ENCODE results near the gene EFCAB6.

EFCAB6 gene

DNA sequence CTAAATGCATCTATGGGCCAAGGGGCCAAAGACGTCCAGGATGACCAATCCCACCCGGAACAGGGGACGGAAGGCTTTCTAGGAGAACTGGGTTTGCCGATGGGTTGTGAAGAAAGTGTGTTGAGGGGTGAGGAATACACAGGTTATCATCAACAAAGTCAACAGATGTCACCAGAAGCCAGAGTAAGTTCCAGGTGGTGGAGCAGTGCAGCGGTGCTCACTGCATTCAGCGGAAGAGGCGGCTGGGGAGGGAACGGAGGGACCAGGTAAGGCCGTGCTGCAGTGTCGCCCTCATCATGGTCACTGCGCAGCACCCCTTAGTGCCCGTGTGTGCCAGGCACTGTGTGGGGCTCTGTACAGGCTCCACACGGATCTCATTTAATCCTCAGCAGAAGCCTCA is 176.0 kb downstream of the EFCAB6 start:
- H2AFZ ChIP-seq (ENCODE audit: low read length), result no peak overlapping the region
- H3K79me2 ChIP-seq (ENCODE audit: insufficient read depth, low read length), result no peaks in the 10 kb centered on the region
- no peaks in the 10 kb centered on the region for H3K27me3 ChIP-seq (ENCODE audit: insufficient read depth, low read length, poor library complexity, severe bottlenecking)
- H3K9ac ChIP-seq (ENCODE audit: low read depth, low read length, poor library complexity, severe bottlenecking), result no peak overlapping the region
- H3K36me3 ChIP-seq (ENCODE audit: insufficient read depth, low read length), result no peaks in the 10 kb centered on the region
- TF ChIP-seq EZH2phosphoT487 (IDR thresholded peaks at IDR 0.05; ENCODE audit: borderline replicate concordance) (no peak), CTCF (conservative IDR thresholded peaks at IDR 0.05; ENCODE audit: low read length) (no peak)
- no peaks in the 10 kb centered on the region for H4K20me1 ChIP-seq (ENCODE audit: insufficient read depth, low read length, poor library complexity, severe bottlenecking)
- H3K4me3 ChIP-seq (ENCODE audit: low read length, poor library complexity, severe bottlenecking), result no peak overlapping the region
- peaks cover 10% of the 10 kb centered on the region; the same call in 1 of the 2 replicates for H3K9me3 ChIP-seq (ENCODE audit: insufficient read depth, low read depth, low read length)
- H3K4me2 ChIP-seq (ENCODE audit: low read depth, low read length, poor library complexity, severe bottlenecking), result no peak overlapping the region
- no peaks in the 10 kb centered on the region for H3K4me1 ChIP-seq (ENCODE audit: insufficient read depth, low read length, poor library complexity, severe bottlenecking)
- H3F3A ChIP-seq (ENCODE audit: low read depth), result no peaks in the 10 kb centered on the region
- H3K9me2 ChIP-seq (replicated peaks; ENCODE audit: low read depth, low read length), result no peaks in the 10 kb centered on the region

DNA sequence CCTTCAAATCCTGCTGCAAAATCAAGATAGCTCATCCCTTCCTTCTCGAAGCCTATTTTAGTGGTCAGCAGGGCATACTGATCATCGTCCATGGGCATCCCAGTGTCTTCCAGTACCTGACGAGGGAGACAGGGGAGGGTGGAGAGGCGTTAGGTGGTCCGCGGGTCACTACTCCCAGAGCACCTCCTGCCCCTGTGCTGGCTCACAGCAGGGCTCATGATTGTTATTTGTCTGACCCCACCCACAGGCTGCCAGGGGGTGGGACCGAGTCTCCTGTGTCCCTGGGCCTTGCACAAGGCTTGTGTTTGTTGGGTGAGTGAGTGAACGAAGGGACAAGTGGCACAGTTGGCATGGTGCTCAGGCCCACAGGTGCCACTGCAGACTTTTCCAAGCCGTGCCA is 177.0 kb downstream of the EFCAB6 start:
- no peak for TF ChIP-seq CTCF (conservative IDR thresholded peaks at IDR 0.05; ENCODE audit: low read length)
- TF ChIP-seq EZH2phosphoT487 (IDR thresholded peaks at IDR 0.05; ENCODE audit: borderline replicate concordance), result no peak
- H3K4me3 ChIP-seq (ENCODE audit: low read length, poor library complexity, severe bottlenecking), result no peak overlapping the region
- no peaks in the 10 kb centered on the region for H3K36me3 ChIP-seq (ENCODE audit: insufficient read depth, low read length)
- no peaks in the 10 kb centered on the region for H3K4me1 ChIP-seq (ENCODE audit: insufficient read depth, low read length, poor library complexity, severe bottlenecking)
- H3K4me2 ChIP-seq (ENCODE audit: low read depth, low read length, poor library complexity, severe bottlenecking), result no peak overlapping the region
- H3F3A ChIP-seq (ENCODE audit: low read depth), result no peaks in the 10 kb centered on the region
- no peak overlapping the region for H3K9ac ChIP-seq (ENCODE audit: low read depth, low read length, poor library complexity, severe bottlenecking)
- H3K27me3 ChIP-seq (ENCODE audit: insufficient read depth, low read length, poor library complexity, severe bottlenecking), result no peaks in the 10 kb centered on the region
- H3K9me2 ChIP-seq (replicated peaks; ENCODE audit: low read depth, low read length), result no peaks in the 10 kb centered on the region
- no peak overlapping the region for H2AFZ ChIP-seq (ENCODE audit: low read length)
- H3K9me3 ChIP-seq (ENCODE audit: insufficient read depth, low read depth, low read length), result peaks cover 10% of the 10 kb centered on the region; the same call in 1 of the 2 replicates
- H3K79me2 ChIP-seq (ENCODE audit: insufficient read depth, low read length), result no peaks in the 10 kb centered on the region
- no peaks in the 10 kb centered on the region for H4K20me1 ChIP-seq (ENCODE audit: insufficient read depth, low read length, poor library complexity, severe bottlenecking)

DNA sequence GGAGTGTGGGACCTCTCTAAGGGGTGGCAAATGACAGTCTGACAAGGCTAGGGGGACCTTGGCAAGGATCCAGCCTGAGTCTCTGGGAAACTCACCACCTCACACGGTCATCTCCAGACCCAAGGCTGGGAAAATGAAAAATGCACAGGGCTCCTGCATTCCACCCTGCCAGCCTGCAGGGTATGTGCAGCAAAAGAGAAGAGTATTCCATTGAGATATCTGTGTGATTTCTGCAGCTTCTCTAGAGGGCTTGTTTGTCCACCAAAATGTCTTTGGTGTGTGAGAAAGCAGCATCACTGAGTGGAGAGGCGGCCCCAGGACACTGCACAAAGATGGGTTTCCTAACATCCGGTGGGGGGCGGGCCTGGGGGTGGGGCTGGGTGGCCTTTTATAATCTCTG is 177.8 kb downstream of the EFCAB6 start:
- Histone ChIP-seq H3K4me1 (ENCODE audit: insufficient read depth, low read length, poor library complexity, severe bottlenecking) (no peaks in the 10 kb centered on the region), H3K9me3 (ENCODE audit: insufficient read depth, low read depth, low read length) (peaks cover 3% of the 10 kb centered on the region; the same call in 1 of the 2 replicates), H3K36me3 (ENCODE audit: insufficient read depth, low read length) (no peaks in the 10 kb centered on the region), H3K79me2 (ENCODE audit: insufficient read depth, low read length) (no peaks in the 10 kb centered on the region), H2AFZ (ENCODE audit: low read length) (no peak overlapping the region), H3K9me2 (replicated peaks; ENCODE audit: low read depth, low read length) (no peaks in the 10 kb centered on the region), H4K20me1 (ENCODE audit: insufficient read depth, low read length, poor library complexity, severe bottlenecking) (no peaks in the 10 kb centered on the region), H3K9ac (ENCODE audit: low read depth, low read length, poor library complexity, severe bottlenecking) (no peak overlapping the region), H3K27me3 (ENCODE audit: insufficient read depth, low read length, poor library complexity, severe bottlenecking) (no peaks in the 10 kb centered on the region), H3K4me2 (ENCODE audit: low read depth, low read length, poor library complexity, severe bottlenecking) (no peak overlapping the region), H3K4me3 (ENCODE audit: low read length, poor library complexity, severe bottlenecking) (no peak overlapping the region), H3F3A (ENCODE audit: low read depth) (no peaks in the 10 kb centered on the region)
- TF ChIP-seq EZH2phosphoT487 (IDR thresholded peaks at IDR 0.05; ENCODE audit: borderline replicate concordance) (no peak), CTCF (conservative IDR thresholded peaks at IDR 0.05; ENCODE audit: low read length) (no peak)
